ENCODE measurements around the gene PKN1. TPM values are rescaled to one million over a fixed set of nuclear protein-coding genes. Genes with fewer than 3 reads are reported as not detected.

The PKN1 gene
- total RNA-seq, 6 experiments from 2014 or later: 19.5 to 49.4 (median 34.1) TPM

GRCh38 chr19:14440049-14440448 is 6.9 kb downstream of the PKN1 start:
- 57% methylated on average over 4 of the region's 9 CpGs for whole genome bisulfite sequencing (ENCODE audit: insufficient coverage, low coverage, low lambda C conversion rate, missing lambda C conversion rate)
- Histone ChIP-seq H3K9me3 (no peaks in the 10 kb centered on the region), H3K36me3 (peaks cover 0 to 27% (median 17%) of the 10 kb centered on the region in 4 donors), H3K27ac (peak overlapping the region; percentile 32 to 47 (median 33)), H3K27me3 (no peaks in the 10 kb centered on the region), H3K4me3 (peak overlapping the region in 2 of 3 donors; percentile 16 to 29), H3K4me1 (peaks cover 0 to 5% (median 0%) of the 10 kb centered on the region in 4 donors)
- intact Hi-C loops (cut with DNase I): no loop called here
- DNase-seq: peak; percentile 75 to 89 (median 80)
- peak; percentile 78 to 89 (median 78) for ATAC-seq
- TF ChIP-seq POLR2A (IDR thresholded peaks at IDR 0.05): no peak
- TF ChIP-seq CTCF (IDR thresholded peaks at IDR 0.05): no peak

DNA sequence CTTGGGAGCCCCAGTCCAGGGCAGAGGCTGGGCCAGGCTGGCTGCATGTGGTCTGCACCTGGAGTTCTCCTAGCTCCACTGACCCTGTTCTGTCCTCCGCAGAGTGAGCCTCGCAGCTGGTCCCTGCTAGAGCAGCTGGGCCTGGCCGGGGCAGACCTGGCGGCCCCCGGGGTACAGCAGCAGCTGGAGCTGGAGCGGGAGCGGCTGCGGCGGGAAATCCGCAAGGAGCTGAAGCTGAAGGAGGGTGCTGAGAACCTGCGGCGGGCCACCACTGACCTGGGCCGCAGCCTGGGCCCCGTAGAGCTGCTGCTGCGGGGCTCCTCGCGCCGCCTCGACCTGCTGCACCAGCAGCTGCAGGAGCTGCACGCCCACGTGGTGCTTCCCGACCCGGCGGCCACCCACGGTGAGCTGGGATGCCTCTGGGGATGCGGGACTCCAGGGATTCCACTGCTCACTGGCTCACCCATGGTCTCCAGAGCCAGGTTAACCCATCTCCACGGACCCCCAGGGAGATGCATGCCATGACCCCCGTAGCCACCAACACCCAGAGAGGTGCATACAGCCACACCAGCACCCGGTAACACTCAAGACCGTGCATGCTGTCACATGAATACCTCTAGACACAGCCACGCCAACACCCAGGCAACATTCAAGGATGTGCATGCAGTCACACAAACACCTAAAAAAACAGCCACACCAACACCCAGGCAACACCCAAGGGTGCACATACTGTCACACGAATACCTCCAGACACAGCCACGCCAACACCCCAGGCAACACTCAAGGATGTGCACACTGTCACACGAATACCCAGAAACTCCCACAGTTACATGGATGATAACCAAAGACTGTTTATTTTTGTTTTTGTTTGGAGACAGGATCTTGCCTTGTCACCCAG is 8.2 kb downstream of the PKN1 start:
- no peaks in the 10 kb centered on the region for H3K9me3 ChIP-seq
- peaks cover 0 to 5% (median 0%) of the 10 kb centered on the region in 4 donors for H3K4me1 ChIP-seq
- ATAC-seq (no peak), DNase-seq (no peak)
- TF ChIP-seq CTCF (IDR thresholded peaks at IDR 0.05): no peak
- no peak for TF ChIP-seq POLR2A (IDR thresholded peaks at IDR 0.05)
- 81% methylated on average over 4 of the region's 34 CpGs for WGBS (ENCODE audit: insufficient coverage, low coverage, low lambda C conversion rate, missing lambda C conversion rate)
- H3K36me3 ChIP-seq: peaks cover 0 to 38% (median 19%) of the 10 kb centered on the region in 4 donors
- no peak overlapping the region for H3K4me3 ChIP-seq
- no peak overlapping the region for H3K27ac ChIP-seq
- intact Hi-C loops (cut with DNase I): no loop called here
- H3K27me3 ChIP-seq: no peaks in the 10 kb centered on the region

DNA sequence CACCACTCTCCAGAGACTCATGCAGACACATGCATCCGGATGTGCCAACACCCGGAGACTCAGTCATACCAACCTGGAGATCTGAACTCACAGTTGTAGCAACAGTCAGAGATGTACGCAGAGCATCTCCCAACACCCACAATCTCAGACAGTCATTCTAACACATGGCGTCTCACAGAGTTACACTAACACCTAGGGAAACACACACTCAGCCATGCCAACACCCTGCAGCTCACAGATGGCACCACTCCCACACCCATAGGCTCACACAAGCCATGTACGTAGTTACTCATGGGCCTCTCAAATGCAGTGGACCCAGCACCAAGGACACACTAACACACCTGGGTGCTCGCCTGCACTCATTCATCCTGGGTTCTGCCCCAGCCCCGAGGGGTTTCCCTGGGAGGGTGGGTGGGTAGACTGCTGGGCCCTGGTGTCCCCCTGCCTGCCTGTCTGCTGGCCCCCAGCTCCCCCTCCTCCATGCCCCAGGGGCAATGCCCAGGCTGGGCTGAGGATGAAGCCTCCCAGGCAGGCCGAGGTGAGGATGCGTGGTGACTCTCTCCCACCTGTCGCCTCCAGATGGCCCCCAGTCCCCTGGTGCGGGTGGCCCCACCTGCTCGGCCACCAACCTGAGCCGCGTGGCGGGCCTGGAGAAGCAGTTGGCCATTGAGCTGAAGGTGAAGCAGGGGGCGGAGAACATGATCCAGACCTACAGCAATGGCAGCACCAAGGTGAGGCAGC is 10.0 kb downstream of the PKN1 start:
- H3K27me3 ChIP-seq: no peaks in the 10 kb centered on the region
- no peak for ATAC-seq
- no peaks in the 10 kb centered on the region for H3K9me3 ChIP-seq
- peaks cover 0 to 5% (median 0%) of the 10 kb centered on the region in 4 donors for H3K4me1 ChIP-seq
- H3K27ac ChIP-seq: no peak overlapping the region
- DNase-seq: no peak
- TF ChIP-seq POLR2A (IDR thresholded peaks at IDR 0.05): no peak
- no peak for TF ChIP-seq CTCF (IDR thresholded peaks at IDR 0.05)
- WGBS (ENCODE audit: insufficient coverage, low coverage, low lambda C conversion rate, missing lambda C conversion rate): 93% methylated on average over 3 of the region's 16 CpGs
- H3K36me3 ChIP-seq: peaks cover 0 to 49% (median 22%) of the 10 kb centered on the region in 4 donors
- intact Hi-C loops (cut with DNase I): no loop called here
- H3K4me3 ChIP-seq: no peak overlapping the region

- peaks cover 0 to 56% (median 22%) of the 10 kb centered on the region in 4 donors for H3K36me3 ChIP-seq
- intact Hi-C loops (cut with DNase I): no loop called here
- DNase-seq: no peak
- ATAC-seq: no peak
- no peak overlapping the region for H3K27ac ChIP-seq
- WGBS (ENCODE audit: insufficient coverage, low coverage, low lambda C conversion rate, missing lambda C conversion rate): 95% methylated on average over 7 of the region's 14 CpGs
- no peaks in the 10 kb centered on the region for H3K27me3 ChIP-seq
- no peaks in the 10 kb centered on the region for H3K9me3 ChIP-seq
- H3K4me3 ChIP-seq: no peak overlapping the region
- H3K4me1 ChIP-seq: peaks cover 0 to 5% (median 0%) of the 10 kb centered on the region in 4 donors
- TF ChIP-seq POLR2A (IDR thresholded peaks at IDR 0.05) (no peak), CTCF (IDR thresholded peaks at IDR 0.05) (no peak)
Measured at GRCh38 chr19:14443632-14444216, 10.6 kb downstream of the PKN1 start.

Data from right lobe of liver (tissue), 6 donors.